K562 (cell line): ENCODE measurements around the gene POLD1. TPM values are rescaled to one million over a fixed set of nuclear protein-coding genes. Genes with fewer than 3 reads are reported as not detected.
A peak's percentile ranks its signal among the peaks of the same experiment; 100 is the strongest.

ENCODE experiments used
- CBX1 ChIP-seq: sonication (generic); IDR thresholded peaks from 2 replicates; pipeline ENCODE4 v1.6.1; 2016; ENCODE audit warnings: antibody characterized with exemption, low read depth, mild to moderate bottlenecking
- EP400 ChIP-seq: fragments of 450-650 bp; IDR thresholded peaks from 2 replicates; pipeline ENCODE4 v1.6.1; 2017; ENCODE audit warnings: antibody characterized with exemption, mild to moderate bottlenecking, moderate library complexity
- ETV6 ChIP-seq, 3 experiments: fragments of 150-350 bp in 1 of 3; sonication (generic) in 1 of 3; formaldehyde crosslinking in 1 of 3; IDR thresholded peaks; 2 replicates each; pipeline versions ENCODE4 v1.6.1 to v1.8.0; 2014 to 2022; ENCODE audit warnings: borderline replicate concordance in 2 of 3, low read depth in 2 of 3, antibody characterized with exemption in 1 of 3, low read length in 1 of 3, mild to moderate bottlenecking in 1 of 3, missing genetic modification reagents in 1 of 3
- GABPA ChIP-seq: fragments of 200-800 bp; sonication (Bioruptor generic); conservative IDR thresholded peaks from 2 replicates; pipeline ENCODE4 v1.6.1; 2016; ENCODE audit warnings: low read depth, missing genetic modification characterization, missing compliant biosample characterization
- MLX ChIP-seq, 2 experiments: fragments of 450-650 bp in 1 of 2; sonication (generic) in 1 of 2; formaldehyde crosslinking; conservative IDR thresholded peaks; 2 replicates each; pipeline versions ENCODE4 v1.4.0 to v1.8.1; 2020 to 2022; ENCODE audit warnings: mild to moderate bottlenecking in 1 of 2, missing genetic modification reagents in 1 of 2
- NFE2L1 ChIP-seq: fragments of 450-650 bp; IDR thresholded peaks from 2 replicates; pipeline ENCODE4 v1.6.1; 2016; ENCODE audit warnings: missing genetic modification characterization, low read depth, mild to moderate bottlenecking, missing compliant biosample characterization, moderate library complexity, borderline replicate concordance
- PCBP1 ChIP-seq: fragments of 200-400 bp; formaldehyde crosslinking; IDR thresholded peaks from 2 replicates; pipeline ENCODE4 v1.6.1; 2018; ENCODE audit warnings: mild to moderate bottlenecking, low read depth, low read length; ENCODE audit not compliant: poor library complexity, severe bottlenecking
- RBFOX2 ChIP-seq: fragments of 200-400 bp; formaldehyde crosslinking; IDR thresholded peaks from 2 replicates; pipeline ENCODE4 v1.6.1; 2017; ENCODE audit warnings: low read depth, mild to moderate bottlenecking, low read length, moderate library complexity
- RBM17 ChIP-seq: fragments of 200-400 bp; formaldehyde crosslinking; IDR thresholded peaks from 2 replicates; pipeline ENCODE4 v1.6.1; 2017; ENCODE audit warnings: low read depth, mild to moderate bottlenecking, low read length, borderline replicate concordance
- REST ChIP-seq, 2 experiments: fragments of 450-650 bp; formaldehyde crosslinking in 1 of 2; IDR thresholded peaks; 2 replicates each; pipeline versions ENCODE4 v1.4.0 to v1.6.1; 2014 to 2020; ENCODE audit warnings: mild to moderate bottlenecking in 2 of 2, borderline replicate concordance in 1 of 2, low read depth in 1 of 2
- SETDB1 ChIP-seq: IDR thresholded peaks from one replicate; pipeline ENCODE4 v1.6.1; 2012; ENCODE audit warnings: low read length, control low read depth, inconsistent platforms
- ZNF232 ChIP-seq: sonication (generic); formaldehyde crosslinking; IDR thresholded peaks from 2 replicates; pipeline ENCODE4 v1.8.0; 2022; ENCODE audit warnings: mild to moderate bottlenecking, missing genetic modification reagents
- ZNF384 ChIP-seq: IDR thresholded peaks from 2 replicates; pipeline ENCODE4 v1.6.1; 2012; ENCODE audit warnings: low read depth, low read length, improper control_type of control experiment
- ZNF449 ChIP-seq: fragments of 250-450 bp; sonication (Bioruptor Pico); IDR thresholded peaks from 2 replicates; pipeline ENCODE4 v1.8.0; 2022; ENCODE audit warnings: moderate library complexity, mild to moderate bottlenecking, inconsistent platforms
- ZNF586 ChIP-seq: fragments of 450-650 bp; formaldehyde crosslinking; conservative IDR thresholded peaks from 2 replicates; pipeline ENCODE4 v1.4.0; 2020; ENCODE audit warnings: mild to moderate bottlenecking, moderate library complexity
- polyA plus RNA-seq, 8 experiments: library from polyadenylated mRNA; depleted of rRNA in 4 of 8; stranded (reverse) in 5 of 8; unstranded in 3 of 8; fragments of >200 nt; fragmentation: Nextera tagmentation in 2 of 8; fragmentation: Illumina TruSeq in 1 of 8; extraction: Ambion mirVana in 2 of 8; extraction: Trizol in 1 of 8; gene quantifications; 2 replicates each; pipeline versions ENCODE4 v1.2.1 to v1.2.3, GENCODE V29; 2011 to 2014; ENCODE audit warnings: inconsistent platforms in 1 of 8, missing spikeins in 1 of 8
- total RNA-seq, 7 experiments: library from RNA; depleted of rRNA in 6 of 7; stranded (reverse); fragments of >200 nt in 6 of 7; fragmentation: Illumina TruSeq in 2 of 7; extraction: Trizol in 2 of 7; gene quantifications; 2 replicates each; pipeline versions ENCODE4 v1.2.1 to v1.2.3, GENCODE V29; 2011 to 2021; ENCODE audit warnings: low replicate concordance in 1 of 7

Gene POLD1
- total and polyA plus RNA-seq, 9 of the 15 experiments (the other 6 are each of a cell fraction or from before 2014, with no cell fraction given), result 1.3 to 312 (median 47.8) TPM

- TF ChIP-seq EP400, result peak; percentile 83
- peak; percentile 40; the same call in 1 of the 2 replicates for TF ChIP-seq CBX1
- TF ChIP-seq PCBP1, result peak; percentile 82
- TF ChIP-seq SETDB1, result no peak
- 0 out of 4 replicates have a peak, but pooled peaks of 1 of the 2 experiments have one; percentile 43 for TF ChIP-seq MLX (CRISPR knock-in tag; conservative IDR thresholded peaks at IDR 0.05)
- no peak for TF ChIP-seq ZNF384
- TF ChIP-seq RBFOX2, result peak; percentile 92
- no peak for TF ChIP-seq NFE2L1
- no peak for TF ChIP-seq RBM17
- TF ChIP-seq ZNF232 (CRISPR knock-in tag), result peak; percentile 55; the same call in 1 of the 2 replicates
- TF ChIP-seq REST (IDR thresholded peaks at IDR 0.05; ENCODE audit: borderline replicate concordance), result no peak
- TF ChIP-seq REST (CRISPR knock-in tag; IDR thresholded peaks at IDR 0.05; ENCODE audit: low read depth), result peak; percentile 85
- TF ChIP-seq ZNF449 (CRISPR knock-in tag), result no peak
- TF ChIP-seq ZNF586 (CRISPR knock-in tag), result peak; percentile 8; the same call in 1 of the 2 replicates
- no peak for TF ChIP-seq GABPA (tag)
- no peak for TF ChIP-seq ETV6 (IDR thresholded peaks at IDR 0.05; ENCODE audit: borderline replicate concordance in 1 of 2, low read depth in 2 of 2, low read length in 1 of 2)
- TF ChIP-seq ETV6 (CRISPR knock-in tag; IDR thresholded peaks at IDR 0.05; ENCODE audit: borderline replicate concordance), result no peak
These were observed at the start of gene POLD1 (continued) for GRCh38 chr19:50383852-50384684.
